HG03060 (cell line): ENCODE results near the gene OTP.

Experiments used
- ATAC-seq: cut with Tn5 transposase; IDR thresholded peaks from one replicate; pipeline ENCODE4 v1.9.1; 2021; ENCODE audit warnings: low read depth, moderate number of reproducible peaks; ENCODE audit not compliant: unreplicated experiment

OTP gene

DNA sequence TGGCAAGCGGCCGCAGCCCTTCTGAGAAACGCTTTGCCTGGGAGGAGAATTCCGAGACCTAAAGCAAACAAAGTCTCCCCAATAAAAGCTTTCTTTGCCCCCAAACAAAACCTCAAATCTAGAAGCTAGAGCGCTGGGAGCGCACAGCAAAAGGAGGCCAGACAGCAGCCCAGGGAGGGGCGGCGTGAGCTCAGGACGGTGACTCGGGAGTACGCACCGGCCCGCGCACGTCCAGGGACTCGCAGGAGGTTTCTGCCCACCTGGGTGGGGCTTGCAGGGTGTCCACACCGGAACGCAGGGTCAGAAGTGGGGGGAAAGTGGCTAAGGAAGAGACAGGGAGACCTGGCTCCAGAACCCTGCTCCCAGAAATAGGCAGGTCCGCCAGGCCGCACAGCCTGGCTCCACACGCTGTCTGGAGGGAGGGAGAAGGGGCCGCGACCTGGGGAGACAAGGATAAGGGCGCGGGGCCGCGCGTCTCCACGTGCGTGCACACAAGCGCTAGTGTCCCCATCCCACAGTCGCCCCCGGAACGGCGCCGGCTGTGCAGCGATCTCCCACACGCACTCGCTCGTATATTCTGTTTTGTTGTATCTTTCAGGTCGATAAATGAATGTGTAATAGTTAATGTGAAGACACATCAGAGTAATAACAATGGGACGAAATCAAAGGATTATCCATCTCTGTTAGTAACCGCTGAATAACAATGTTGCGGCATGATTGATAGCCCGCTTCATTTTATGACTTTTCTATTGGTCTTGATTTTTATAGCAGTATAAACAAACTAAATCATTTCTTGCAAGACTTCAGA, 2.3 kb upstream of the OTP start:
- no peak for ATAC-seq

DNA sequence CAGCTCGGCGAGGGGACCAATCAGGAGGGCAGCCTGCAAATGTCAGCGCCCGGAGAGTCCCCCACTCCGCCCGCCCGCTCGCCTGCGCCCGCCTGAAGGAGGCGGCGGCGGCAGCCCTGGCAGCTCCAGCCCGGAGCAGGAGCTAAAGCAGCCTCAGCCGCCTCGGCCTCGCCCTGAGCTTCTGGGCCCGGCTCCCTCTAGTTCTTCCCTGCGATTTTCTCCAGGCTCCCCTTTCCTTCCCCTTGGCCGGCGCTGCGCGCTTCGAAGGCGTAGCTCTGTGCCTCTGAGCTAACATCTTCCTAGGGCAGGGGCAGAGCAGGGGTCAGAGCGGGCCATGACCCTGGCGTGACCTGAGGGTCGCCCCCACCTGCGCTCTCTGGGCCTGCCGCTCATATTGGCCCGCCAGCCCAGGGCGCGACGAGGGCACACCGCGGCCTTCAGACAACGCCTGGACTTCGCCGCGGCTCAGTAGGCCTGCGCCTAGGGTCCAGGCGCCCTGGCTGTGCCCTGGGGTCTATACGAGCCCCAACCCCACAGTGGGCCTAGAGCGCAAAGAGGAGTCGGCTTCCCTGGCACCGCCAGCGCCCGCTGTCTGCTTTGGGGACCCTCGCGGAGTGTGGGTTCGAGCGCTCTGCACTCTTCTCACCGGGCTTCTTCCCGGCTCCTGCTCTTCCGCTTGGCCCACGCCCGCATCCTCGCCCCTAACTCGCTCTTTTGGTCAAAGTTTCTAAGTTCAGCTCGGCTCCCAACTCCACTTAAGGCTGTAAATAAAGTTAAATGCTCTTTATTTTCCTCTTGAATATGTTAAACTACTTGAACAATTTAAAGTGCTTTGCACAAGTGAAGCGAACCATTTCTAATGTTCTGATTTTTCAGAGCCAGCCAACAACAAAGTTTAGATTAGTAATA, 504 bp upstream of the OTP start:
- no peak for ATAC-seq

DNA sequence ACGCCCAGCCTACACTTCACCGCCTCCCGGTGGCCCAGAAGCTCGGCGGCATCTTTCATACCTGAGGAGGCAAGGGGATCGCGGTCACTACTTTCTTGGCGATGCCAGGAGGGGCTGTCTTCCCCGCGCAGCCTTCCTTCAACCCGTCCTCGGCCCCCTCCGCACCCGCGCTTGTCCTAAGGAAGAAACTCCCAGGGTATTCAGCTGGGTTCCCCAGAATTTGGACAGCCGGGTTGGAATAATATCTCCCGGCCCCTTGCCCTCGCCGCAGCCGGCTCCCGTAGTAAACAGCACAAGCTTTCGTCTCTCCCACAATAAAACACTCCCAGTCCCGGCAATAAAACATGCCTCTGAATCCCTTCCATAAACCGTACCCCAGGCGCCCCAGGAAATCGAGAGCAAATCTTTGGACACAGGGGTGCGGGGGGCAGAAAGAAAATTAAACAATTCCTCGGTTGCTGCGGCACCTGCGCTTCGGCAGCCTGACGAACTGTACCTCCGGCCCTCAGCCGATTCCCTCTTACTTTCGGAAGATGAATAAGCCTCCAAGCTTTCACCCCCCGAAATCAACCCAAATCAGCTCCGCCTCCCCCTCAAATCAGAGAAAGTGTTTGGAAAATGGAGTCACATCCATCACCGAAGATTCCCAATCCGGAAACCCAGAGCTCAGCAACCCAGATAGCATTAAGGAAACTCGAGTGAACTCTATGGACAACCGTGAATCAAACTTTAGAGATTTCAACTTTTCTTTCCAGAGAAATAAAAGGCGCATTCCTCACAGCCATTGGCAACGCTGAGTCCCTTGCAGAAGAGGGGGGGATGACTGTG, 1.1 kb downstream of the OTP start:
- no peak for ATAC-seq

DNA sequence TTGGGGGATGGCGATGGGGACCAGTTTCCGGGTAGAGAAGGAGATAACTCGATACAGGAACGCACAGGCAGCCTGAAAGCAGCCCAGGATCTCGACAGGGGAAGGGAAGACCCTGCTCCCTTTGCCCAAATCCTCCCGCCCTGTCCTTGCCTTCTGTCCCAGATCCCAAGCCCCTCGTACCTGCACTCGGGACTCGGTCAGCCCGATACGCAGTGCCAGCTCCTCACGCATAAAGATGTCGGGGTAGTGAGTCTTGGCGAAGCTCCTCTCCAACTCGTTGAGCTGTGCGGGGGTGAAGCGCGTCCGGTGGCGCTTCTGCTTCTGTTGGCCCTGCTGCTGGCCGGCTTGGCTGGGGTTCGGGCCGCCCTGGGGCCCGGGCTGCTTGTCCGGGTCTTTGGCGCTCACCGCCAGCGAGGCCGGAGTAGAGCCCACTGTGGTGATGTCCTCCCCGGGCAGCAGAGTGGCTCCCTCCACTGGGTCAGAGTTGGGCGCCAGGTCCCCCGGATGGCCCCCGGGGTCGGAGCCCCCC, 1.8 kb downstream of the OTP start:
- no peak for ATAC-seq

DNA sequence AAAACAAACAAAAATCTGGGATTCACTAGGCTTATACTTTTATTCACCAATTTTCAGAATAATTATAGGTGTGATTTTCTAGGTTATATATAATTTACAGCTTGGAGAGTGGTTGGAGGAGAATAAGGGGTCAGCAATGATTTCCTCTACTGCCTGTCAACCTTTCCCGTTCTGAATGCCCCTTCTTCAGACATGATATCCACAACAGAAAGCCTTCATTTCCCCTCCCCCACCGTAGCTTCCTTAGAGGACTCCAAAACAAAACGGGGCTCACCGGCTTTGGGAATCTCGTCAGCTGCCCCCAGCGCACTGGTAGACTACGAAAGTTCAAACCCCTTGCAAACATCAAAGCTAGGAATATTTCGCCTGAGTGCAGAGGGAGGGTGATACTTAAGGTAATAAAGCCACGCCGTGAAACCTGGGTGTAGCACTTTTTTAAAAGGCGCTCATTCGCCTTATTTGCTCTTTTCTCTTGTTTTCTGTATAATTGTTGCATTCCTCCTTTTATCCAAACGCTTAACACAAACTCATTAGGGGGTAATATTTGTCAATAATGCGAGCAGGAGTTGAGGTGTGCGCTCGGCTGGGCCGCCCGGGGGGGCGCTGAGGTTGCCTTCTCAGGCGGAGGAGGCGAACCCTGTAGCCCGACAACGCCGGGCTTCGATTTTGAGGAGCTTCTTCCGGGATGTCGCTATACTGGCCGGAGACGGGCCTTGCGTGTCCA, 2.4 kb downstream of the OTP start:
- ATAC-seq, result no peak

DNA sequence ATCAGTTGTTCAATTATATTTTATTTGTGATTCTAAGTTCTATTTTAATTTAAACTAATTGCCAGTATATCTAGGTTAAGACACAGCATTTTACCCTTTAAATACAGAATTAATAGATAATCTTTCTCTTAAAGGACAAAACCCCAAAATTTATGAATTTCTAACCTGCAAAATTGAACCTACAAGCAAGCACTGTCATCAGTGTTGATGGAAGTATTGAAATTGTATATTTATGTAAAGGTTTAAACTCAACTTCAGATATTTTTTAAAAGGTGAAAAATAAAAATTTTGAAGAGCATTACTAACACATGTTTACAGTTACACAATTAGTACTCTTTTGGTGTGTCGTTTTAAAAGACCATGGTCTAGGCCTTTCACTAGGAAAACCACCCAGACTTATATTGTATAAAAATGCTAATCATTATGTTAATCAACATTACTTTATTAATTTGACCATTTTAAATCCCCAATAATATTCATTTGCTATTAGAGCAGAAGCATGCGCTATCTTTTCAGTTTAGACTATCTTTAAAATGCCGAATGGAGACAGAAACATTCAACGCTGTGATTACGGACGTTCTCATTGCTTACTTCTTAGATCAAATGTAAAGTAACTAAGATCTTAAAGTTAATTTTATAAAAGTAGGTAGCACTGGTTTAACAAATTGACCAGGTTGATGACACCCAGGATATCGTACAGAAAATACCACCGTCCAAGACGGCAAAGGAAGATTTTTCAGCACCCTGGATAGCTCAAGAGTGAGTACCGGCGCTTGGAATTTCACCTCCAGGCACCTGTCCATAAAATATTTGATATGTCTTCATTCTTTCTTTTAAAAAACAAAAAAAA, 3.2 kb downstream of the OTP start:
- no peak for ATAC-seq

DNA sequence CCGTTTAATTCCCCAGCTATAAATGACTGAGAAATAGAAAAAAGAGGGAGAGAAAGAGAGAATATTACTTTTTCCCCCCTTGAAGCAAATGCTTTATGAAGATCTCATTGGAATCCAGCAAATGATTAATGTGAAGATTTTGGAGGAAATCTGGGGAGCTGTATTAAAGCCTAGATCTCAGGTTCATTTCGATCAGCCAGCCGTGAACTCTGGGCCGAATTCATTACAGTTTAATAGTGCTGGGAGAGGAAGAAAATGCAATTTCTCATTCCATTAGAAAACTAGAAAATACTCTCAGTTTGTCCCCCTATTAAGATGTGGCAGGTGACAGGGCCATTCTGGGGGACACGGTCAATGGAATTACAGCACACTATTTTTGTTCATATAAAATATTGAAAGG, 4.8 kb downstream of the OTP start:
- ATAC-seq, result no peak

DNA sequence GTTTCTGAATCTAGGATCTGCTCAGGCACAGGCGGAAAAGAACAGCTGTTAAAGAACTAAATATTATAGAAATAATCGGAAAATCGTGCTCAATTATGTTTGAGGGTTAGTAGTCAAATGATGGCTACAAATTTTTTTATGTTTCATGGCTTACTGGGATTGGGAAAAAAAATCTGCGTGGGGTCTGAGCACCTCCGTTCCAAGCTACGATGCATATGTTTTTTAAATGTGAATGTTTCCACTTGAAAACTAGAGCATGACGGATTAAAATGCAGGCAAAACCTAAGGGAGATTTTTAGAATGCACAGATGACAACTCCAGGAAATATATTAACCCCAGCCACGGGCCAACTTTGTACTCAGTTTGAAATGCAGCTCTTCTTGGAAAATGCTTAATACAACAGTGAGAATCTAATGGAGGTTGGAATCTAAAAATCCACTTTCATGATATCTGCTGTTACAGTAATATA, 5.3 kb downstream of the OTP start:
- ATAC-seq, result no peak

DNA sequence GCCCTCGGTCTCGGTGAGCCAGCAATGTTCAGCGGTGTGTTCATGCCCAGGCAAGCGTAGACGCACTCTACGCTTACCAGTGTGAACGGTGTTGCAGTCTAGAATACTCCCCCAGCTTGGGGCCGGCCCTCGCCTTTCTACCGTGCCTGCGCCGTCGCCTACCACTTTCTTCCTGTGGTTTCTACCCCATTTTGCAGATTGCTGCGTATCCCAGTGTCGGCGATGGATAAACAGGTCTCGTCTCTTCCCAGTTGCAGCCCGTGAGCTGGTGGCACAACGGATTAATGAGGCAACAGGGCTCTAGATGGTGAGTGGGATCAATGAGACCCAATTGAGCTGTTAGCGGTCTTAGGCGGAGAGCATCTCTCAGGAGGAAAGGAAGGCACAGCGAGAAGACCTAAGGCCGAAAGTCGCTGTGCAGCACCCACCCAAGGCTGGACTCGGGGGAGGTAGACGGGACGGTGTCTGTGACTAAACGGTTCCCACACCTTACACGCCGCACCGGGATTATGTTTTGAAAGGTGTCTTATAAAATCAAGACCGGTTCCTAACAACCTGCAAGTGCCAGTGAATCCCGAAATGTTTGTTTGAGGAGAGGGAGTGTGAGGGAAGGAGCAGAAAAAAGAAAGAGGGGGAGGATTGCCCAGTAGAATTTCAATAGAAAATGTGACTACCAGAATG, 5.8 kb downstream of the OTP start:
- no peak for ATAC-seq

DNA sequence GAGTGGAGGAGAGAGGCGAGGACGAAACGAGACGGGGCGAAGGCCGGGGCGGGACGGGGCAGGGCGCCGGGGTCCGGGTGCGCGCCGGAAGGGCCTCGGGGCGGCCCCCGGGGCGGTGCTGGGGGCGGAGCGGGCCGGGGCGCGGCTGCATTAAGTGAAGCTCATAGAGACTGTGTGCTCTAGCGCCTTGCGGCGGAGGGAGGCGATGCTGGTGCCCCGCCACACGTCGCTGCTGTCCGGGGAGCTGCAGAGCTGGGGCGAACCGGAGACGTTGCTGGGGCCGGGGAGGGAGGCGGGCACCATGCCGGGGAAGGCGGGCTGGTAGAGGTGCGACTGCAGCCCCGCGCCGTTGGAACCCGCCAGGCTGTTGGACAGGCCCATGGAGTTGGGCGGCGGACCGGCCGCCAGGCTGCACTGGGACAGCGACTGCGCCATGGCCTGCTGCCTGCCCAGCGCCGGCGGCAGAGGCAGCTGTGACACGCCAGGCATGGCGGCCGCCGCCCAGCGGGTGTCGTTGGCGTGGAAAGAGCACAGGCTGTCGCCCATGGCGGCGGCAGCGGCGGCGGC, 8.3 kb downstream of the OTP start:
- ATAC-seq, result peak; percentile 53

DNA sequence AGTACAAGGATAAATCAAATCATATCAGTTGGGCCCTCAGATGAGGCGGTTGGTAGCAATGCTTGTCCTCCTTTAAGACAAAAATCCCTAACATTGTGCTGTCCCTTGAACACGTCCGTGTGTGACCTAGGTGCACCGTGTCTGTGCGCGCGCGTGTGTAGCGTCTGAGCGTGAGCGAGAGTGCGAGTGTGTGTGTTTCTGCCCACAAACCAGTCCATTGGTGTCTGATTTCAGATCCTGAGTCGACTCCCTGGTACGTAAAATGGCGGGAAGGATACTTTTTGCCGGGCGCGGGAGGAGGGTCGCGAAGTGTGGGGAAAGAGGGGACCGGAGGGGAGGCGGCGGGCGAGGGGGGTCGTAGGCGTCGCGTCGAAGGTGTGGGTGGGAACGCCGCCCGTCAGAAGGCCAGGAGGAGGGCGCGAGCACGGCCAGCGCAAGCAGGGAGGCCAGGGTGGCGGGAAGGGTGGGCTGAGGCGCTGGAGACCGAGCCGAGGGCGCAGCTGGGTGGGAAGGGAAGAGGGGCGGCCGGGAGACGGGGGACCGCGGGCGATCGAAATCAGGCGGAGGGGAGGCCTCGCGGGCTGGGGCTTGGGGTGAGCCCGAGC, 8.9 kb downstream of the OTP start:
- ATAC-seq, result no peak

DNA sequence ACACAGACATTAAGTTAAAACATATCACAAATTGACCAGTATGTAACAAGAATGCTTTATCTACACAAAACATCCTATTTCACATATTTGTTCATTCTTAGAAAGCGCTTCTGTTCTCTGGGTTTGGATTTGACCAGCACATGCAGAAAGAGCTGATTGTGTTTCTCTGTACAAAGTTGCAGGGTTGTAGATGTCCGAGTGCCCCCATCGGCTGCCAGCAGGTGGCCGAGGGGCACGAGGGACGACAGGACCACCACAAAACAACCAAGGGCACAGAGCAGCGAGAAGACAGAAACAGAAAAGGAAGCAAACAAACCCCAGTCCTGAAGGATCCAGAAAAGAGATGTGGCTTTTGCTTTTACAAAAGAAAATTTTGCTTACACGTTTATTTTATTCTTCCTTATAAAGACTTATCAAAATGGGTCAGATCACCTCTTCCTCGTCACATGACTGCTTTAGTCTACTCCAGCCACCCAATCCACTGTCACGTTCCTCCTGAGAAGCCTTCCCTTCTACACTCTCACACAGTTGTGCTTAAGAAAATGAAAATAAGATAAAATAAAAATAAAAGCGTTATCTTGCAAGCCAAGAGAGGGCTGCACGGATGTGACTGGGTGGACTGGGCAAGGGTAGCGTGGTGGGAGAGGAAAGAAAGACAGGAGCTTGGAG, 9.5 kb downstream of the OTP start:
- no peak for ATAC-seq

DNA sequence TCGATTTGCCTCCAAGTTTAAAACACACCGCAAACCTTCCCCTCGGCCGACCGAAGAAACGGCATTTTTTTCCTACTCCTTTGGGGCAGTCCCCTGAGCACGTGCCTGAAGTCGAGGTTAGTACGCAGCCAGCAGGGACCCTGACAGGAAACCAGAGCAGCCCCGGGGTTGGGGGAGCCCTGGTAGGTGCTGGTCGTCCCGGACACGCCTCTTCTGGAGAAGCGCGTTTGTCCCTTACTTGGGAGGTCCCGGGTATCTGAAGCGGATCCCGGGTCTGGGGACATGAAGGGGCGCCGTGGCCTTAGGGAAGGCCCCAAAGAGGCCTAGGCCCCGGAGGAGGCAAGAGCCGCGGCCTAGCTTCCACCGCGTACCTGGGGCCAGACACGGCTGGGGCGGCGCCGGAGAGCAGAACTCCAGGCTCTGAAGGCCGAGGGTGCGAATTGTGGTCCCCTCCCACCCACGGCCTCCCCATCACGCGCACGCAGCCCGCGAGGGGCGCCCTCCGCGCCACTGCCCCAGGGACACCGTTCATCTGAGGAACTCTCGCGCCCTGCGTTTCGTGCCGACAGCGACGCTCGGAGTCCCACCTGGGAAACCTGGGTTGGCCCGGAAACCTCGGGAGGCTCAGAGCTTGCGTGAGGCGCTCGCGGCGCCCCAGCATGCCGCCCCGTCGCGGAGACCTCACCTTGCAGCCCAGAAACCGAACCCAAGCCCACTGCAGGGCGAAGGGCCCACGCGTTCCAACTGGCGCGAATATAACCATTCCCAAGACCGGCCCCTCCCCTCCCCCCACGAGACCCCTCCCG, 10.4 kb downstream of the OTP start:
- no peak for ATAC-seq

DNA sequence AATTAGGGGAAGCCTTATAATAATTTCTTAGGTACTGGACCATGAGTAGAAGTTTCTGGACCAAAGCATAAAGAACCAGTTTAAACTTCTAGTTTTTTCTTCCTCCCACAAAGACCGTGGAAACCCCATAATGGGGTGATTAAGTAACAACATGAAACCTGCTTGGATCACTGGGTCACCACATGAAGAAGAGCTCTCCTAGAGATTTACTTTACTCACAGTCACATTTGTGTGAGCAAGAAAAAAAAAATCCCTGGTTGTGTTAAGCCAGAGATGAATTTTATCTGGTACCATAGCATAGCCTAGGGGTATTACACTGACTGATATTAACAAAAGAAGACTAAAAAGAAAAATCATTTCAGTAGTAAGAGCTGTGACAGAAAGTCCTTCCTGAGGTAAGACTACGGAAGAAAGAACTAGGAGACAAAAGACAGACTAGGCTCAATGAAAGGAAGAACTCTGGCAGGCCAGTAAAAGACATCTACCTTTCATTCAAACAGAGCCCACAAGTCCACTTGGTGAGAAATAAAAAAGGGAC, 15.2 kb downstream of the OTP start:
- no peak for ATAC-seq

DNA sequence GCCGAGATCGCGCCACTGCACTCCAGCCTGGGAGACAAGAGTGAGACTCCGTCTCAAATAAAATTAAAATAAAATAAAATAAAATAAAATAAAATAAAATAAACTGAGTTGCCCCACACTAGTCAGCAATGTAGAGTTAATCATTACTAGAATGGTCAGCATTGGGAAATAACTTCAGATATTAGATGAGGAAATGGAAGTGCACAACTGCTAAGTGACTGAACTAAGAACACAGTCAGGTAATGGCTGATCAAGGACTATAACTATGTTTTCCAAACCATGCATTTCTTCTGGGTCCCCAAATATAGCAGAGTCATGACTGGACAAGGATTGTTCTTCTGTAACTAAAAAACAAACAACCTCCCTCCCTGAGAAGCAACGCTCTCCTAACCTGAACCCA, 17.1 kb downstream of the OTP start:
- ATAC-seq, result no peak

DNA sequence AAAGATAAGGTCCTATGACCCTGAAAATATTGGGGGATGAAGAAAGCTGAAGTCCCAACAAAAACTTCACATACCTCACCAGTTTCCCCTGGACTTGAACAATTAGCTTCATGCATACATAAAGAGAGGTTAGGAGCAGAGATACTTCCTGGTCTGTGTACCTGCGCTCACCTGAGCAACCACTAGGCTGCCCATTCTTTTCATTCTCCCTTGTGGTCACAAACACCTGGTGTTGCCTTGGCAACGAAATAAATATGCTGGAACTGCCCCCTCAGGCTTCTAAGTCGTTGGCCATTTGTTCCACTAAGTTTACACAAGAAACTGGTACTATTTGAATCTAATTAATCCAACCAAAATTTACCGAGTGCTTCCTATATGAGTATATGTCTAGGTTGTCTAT, 18.1 kb downstream of the OTP start:
- ATAC-seq, result no peak
